Measurements from ENCODE around the gene AIPL1.
A peak's percentile ranks its signal among the peaks of the same experiment; 100 is the strongest.

Gene AIPL1

GRCh38 chr17:6413065-6413464, 21.9 kb downstream of the AIPL1 start:
- no peak for DNase-seq

GRCh38 chr17:6408735-6409134, 26.2 kb downstream of the AIPL1 start:
- DNase-seq = no peak

- no peak for DNase-seq
Observed at GRCh38 chr17:6408276-6408675, 26.6 kb downstream of the AIPL1 start.

GRCh38 chr17:6402258-6402657, 32.7 kb downstream of the AIPL1 start:
- no peak for DNase-seq

GRCh38 chr17:6398955-6399354, 36.0 kb downstream of the AIPL1 start:
- no peak for DNase-seq

GRCh38 chr17:6394055-6394606, 40.8 kb downstream of the AIPL1 start:
- DNase-seq = no peak

- peak; percentile 47 for DNase-seq
Observed at GRCh38 chr17:6393351-6393952, 41.5 kb downstream of the AIPL1 start.

- peak; percentile 12 for DNase-seq
Observed at GRCh38 chr17:6392609-6393350, 42.1 kb downstream of the AIPL1 start.

GRCh38 chr17:6388416-6388815, 46.5 kb downstream of the AIPL1 start:
- DNase-seq = no peak

- DNase-seq = no peak
Observed at GRCh38 chr17:6387858-6388257, 47.1 kb downstream of the AIPL1 start.

GRCh38 chr17:6387442-6387841, 47.5 kb downstream of the AIPL1 start:
- DNase-seq = no peak

- DNase-seq = no peak
Observed at GRCh38 chr17:6386041-6386630, 48.8 kb downstream of the AIPL1 start.

- no peak for DNase-seq
Observed at GRCh38 chr17:6384481-6384880, 50.4 kb downstream of the AIPL1 start.

- DNase-seq = peak; percentile 41
Observed at GRCh38 chr17:6381526-6382465, 53.1 kb downstream of the AIPL1 start.

GRCh38 chr17:6380915-6381438, 53.9 kb downstream of the AIPL1 start:
- no peak for DNase-seq

- DNase-seq = no peak
Observed at GRCh38 chr17:6377906-6378305, 57.0 kb downstream of the AIPL1 start.

GRCh38 chr17:6376931-6377361, 58.0 kb downstream of the AIPL1 start:
- DNase-seq = no peak

- DNase-seq = peak; percentile 27
Observed at GRCh38 chr17:6374761-6375312, 60.1 kb downstream of the AIPL1 start.

- peak; percentile 10 for DNase-seq
Observed at GRCh38 chr17:6374271-6374691, 60.6 kb downstream of the AIPL1 start.

Data from DMS79 (cell line).